Measurements from ENCODE around the gene OLFM1. TPM values are rescaled to one million over a fixed set of nuclear protein-coding genes. Genes with fewer than 3 reads are reported as not detected.

The OLFM1 gene
- total and polyA plus RNA-seq, 2 donors (not counting 1 experiment from before 2014, with no cell fraction given) = 0.07 TPM; not detected in 1

DNA sequence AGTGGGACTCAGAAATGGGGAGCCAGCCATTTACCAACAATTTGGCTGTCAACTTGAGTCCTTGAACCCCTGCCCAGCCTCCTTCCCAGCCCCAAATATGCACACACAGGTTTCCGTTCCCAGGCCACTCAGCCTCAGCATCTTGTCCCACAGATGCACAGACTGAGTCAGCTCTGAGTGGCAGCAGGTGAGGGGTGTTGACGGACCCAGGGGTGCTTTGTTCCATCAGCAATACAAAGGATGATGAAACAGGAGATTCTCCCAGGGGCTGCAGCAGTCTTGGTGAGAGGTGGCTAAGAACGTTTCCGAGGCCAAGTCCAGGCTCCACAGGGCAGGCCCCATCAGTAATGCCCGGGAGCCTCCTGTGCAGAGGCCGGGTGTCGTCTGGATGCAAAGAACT is 4.9 kb upstream of the OLFM1 start:
- Histone ChIP-seq H3K4me1 (ENCODE audit: control insufficient read depth in 2 of 2, insufficient read depth in 2 of 2, low read length in 2 of 2) (no peaks in the 10 kb centered on the region), H3K36me3 (replicated peaks in 1 of 2; ENCODE audit: control extremely low read depth in 1 of 2, control insufficient read depth in 1 of 2, extremely low read depth in 1 of 2, insufficient read depth in 2 of 2, low read length in 1 of 2) (no peaks in the 10 kb centered on the region), H3K27me3 (replicated peaks in 1 of 4; ENCODE audit: control extremely low read depth in 1 of 4, control insufficient read depth in 3 of 4, insufficient read depth in 4 of 4, low read length in 3 of 4) (peaks cover 0 to 20% (median 6%) of the 10 kb centered on the region in 4 experiments), H3K79me2 (ENCODE audit: control insufficient read depth, insufficient read depth, low read length) (no peaks in the 10 kb centered on the region), H3K4me2 (replicated peaks; ENCODE audit: low read depth, low read length, poor library complexity, severe bottlenecking) (no peak overlapping the region), H3K4me3 (ENCODE audit: control extremely low read depth in 1 of 5, extremely low read depth in 1 of 5, insufficient read depth in 1 of 5, low read depth in 2 of 5, low read length in 4 of 5) (no peak overlapping the region), H3K9me3 (ENCODE audit: control extremely low read depth in 1 of 3, control insufficient read depth in 2 of 3, insufficient read depth in 1 of 3, low read length in 2 of 3) (peaks cover 0 to 10% (median 0%) of the 10 kb centered on the region in 3 donors), H3K9ac (ENCODE audit: low read length) (no peak overlapping the region), H4K20me1 (ENCODE audit: control insufficient read depth, insufficient read depth, low read length, poor library complexity, severe bottlenecking) (no peaks in the 10 kb centered on the region), H3K27ac (ENCODE audit: low read length in 2 of 2) (no peak overlapping the region), H2AFZ (ENCODE audit: insufficient read depth, low read depth, low read length, poor library complexity, severe bottlenecking) (no peak overlapping the region)
- H3K27ac Mint-ChIP-seq = no peak overlapping the region
- ATAC-seq (ENCODE audit: low read depth) (no peak), DNase-seq (no peak)
- POLR2A ChIA-PET = no interaction called here
- H3K9me3 Mint-ChIP-seq (ENCODE audit: insufficient read depth) = no peaks in the 10 kb centered on the region
- no peak for TF ChIP-seq EZH2 (IDR thresholded peaks at IDR 0.05; ENCODE audit: borderline replicate concordance, insufficient read depth, low read depth, low read length, poor library complexity, severe bottlenecking)
- TF ChIP-seq, protein P1, sequence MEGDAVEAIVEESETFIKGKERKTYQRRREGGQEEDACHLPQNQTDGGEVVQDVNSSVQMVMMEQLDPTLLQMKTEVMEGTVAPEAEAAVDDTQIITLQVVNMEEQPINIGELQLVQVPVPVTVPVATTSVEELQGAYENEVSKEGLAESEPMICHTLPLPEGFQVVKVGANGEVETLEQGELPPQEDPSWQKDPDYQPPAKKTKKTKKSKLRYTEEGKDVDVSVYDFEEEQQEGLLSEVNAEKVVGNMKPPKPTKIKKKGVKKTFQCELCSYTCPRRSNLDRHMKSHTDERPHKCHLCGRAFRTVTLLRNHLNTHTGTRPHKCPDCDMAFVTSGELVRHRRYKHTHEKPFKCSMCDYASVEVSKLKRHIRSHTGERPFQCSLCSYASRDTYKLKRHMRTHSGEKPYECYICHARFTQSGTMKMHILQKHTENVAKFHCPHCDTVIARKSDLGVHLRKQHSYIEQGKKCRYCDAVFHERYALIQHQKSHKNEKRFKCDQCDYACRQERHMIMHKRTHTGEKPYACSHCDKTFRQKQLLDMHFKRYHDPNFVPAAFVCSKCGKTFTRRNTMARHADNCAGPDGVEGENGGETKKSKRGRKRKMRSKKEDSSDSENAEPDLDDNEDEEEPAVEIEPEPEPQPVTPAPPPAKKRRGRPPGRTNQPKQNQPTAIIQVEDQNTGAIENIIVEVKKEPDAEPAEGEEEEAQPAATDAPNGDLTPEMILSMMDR (IDR thresholded peaks at IDR 0.05) = no peak
- CTCF ChIA-PET = no interaction called here
- H3K4me3 Mint-ChIP-seq = no peak overlapping the region
- H3K4me1 Mint-ChIP-seq = peaks cover 6% of the 10 kb centered on the region
- intact Hi-C loops (cut with micrococcal nuclease) = no loop called here
- peaks cover 31% of the 10 kb centered on the region for H3K27me3 Mint-ChIP-seq
- WGBS (ENCODE audit: insufficient coverage) = 75% methylated on average over 6 of the region's 7 CpGs

DNA sequence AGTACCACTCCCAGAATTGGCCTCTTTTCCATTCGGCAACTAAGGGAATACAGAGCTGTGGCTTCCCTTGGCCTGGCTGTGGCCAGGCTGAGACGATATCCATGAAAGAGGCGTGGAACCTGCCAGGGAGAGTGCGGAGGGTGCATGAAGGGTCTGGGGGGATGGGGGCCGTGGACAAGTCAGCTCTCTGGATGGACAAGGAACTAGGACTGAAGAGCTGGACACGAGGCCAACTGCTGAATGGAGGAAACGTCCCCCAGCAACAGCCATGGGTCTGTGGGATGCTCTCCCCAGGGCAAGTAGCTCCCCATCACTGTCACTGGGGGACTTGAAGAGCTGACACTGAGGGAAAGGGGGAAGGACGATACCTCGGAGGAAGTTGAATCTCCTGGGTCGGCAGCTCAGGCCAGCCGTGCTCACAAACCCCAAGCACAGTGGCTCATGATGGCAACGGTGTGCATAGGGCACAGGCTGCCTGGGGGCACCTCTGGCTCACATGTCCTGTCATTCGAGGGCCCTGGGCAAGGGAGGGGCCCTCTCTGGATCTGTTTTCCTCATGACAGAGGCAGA is 4.1 kb upstream of the OLFM1 start:
- H3K27me3 ChIP-seq (replicated peaks in 1 of 4; ENCODE audit: control extremely low read depth in 1 of 4, control insufficient read depth in 3 of 4, insufficient read depth in 4 of 4, low read length in 3 of 4) = peaks cover 0 to 19% (median 5%) of the 10 kb centered on the region in 4 experiments
- H3K9ac ChIP-seq (ENCODE audit: low read length) = no peak overlapping the region
- intact Hi-C loops (cut with micrococcal nuclease) = no loop called here
- 66% methylated on average over 13 of the region's 13 CpGs for WGBS (ENCODE audit: insufficient coverage)
- no peaks in the 10 kb centered on the region for H4K20me1 ChIP-seq (ENCODE audit: control insufficient read depth, insufficient read depth, low read length, poor library complexity, severe bottlenecking)
- H3K27ac ChIP-seq (ENCODE audit: low read length in 2 of 2) = no peak overlapping the region
- no peaks in the 10 kb centered on the region for H3K4me1 ChIP-seq (ENCODE audit: control insufficient read depth in 2 of 2, insufficient read depth in 2 of 2, low read length in 2 of 2)
- Mint-ChIP-seq H3K27me3 (peaks cover 31% of the 10 kb centered on the region), H3K27ac (no peak overlapping the region), H3K4me3 (no peak overlapping the region), H3K4me1 (peaks cover 6% of the 10 kb centered on the region), H3K9me3 (ENCODE audit: insufficient read depth) (no peaks in the 10 kb centered on the region)
- DNase-seq (no peak), ATAC-seq (ENCODE audit: low read depth) (no peak)
- no peaks in the 10 kb centered on the region for H3K36me3 ChIP-seq (replicated peaks in 1 of 2; ENCODE audit: control extremely low read depth in 1 of 2, control insufficient read depth in 1 of 2, extremely low read depth in 1 of 2, insufficient read depth in 2 of 2, low read length in 1 of 2)
- TF ChIP-seq, protein P1 (IDR thresholded peaks at IDR 0.05) = no peak
- no peak for TF ChIP-seq EZH2 (IDR thresholded peaks at IDR 0.05; ENCODE audit: borderline replicate concordance, insufficient read depth, low read depth, low read length, poor library complexity, severe bottlenecking)
- no peak overlapping the region for H3K4me2 ChIP-seq (replicated peaks; ENCODE audit: low read depth, low read length, poor library complexity, severe bottlenecking)
- CTCF ChIA-PET = no interaction called here
- H2AFZ ChIP-seq (ENCODE audit: insufficient read depth, low read depth, low read length, poor library complexity, severe bottlenecking) = no peak overlapping the region
- POLR2A ChIA-PET = no interaction called here
- no peaks in the 10 kb centered on the region for H3K79me2 ChIP-seq (ENCODE audit: control insufficient read depth, insufficient read depth, low read length)
- H3K4me3 ChIP-seq (ENCODE audit: control extremely low read depth in 1 of 5, extremely low read depth in 1 of 5, insufficient read depth in 1 of 5, low read depth in 2 of 5, low read length in 4 of 5) = no peak overlapping the region
- peaks cover 0 to 8% (median 0%) of the 10 kb centered on the region in 3 donors for H3K9me3 ChIP-seq (ENCODE audit: control extremely low read depth in 1 of 3, control insufficient read depth in 2 of 3, insufficient read depth in 1 of 3, low read length in 2 of 3)
